Measurements from ENCODE around the gene FAM107B. TPM values are rescaled to one million over a fixed set of nuclear protein-coding genes. Genes with fewer than 3 reads are reported as not detected.

FAM107B gene
- total and polyA plus RNA-seq, 2 donors, result 49.1 to 52.3 TPM

- no peak overlapping the region for H3K4me3 ChIP-seq (ENCODE audit: low read length in 2 of 2)
- no peak for DNase-seq (ENCODE audit: low read depth in 6 of 9, low spot score in 9 of 9)
- peaks cover 0 to 4% of the 10 kb centered on the region in 2 donors for H3K36me3 ChIP-seq (ENCODE audit: control insufficient read depth in 2 of 2, insufficient read depth in 2 of 2, low read length in 1 of 2)
- peaks cover 7 to 14% of the 10 kb centered on the region in 2 donors for H3K4me1 ChIP-seq (ENCODE audit: control insufficient read depth in 2 of 2, insufficient read depth in 2 of 2, low read length in 2 of 2)
- H3K27me3 ChIP-seq (ENCODE audit: control insufficient read depth in 2 of 2, insufficient read depth in 1 of 2, low read length in 1 of 2), result no peaks in the 10 kb centered on the region
- WGBS, result 73% methylated on average over 2 of the region's 2 CpGs
- H3K9me3 ChIP-seq (ENCODE audit: control insufficient read depth in 2 of 2, insufficient read depth in 1 of 2, low read length in 1 of 2), result no peaks in the 10 kb centered on the region
- no peak overlapping the region for H3K27ac ChIP-seq (ENCODE audit: low read depth in 1 of 2, low read length in 1 of 2)
Observed at GRCh38 chr10:14510346-14510745, 264.4 kb downstream of the FAM107B start.

GRCh38 chr10:14508725-14509124, 266.0 kb downstream of the FAM107B start:
- DNase-seq (ENCODE audit: low read depth in 6 of 9, low spot score in 9 of 9), result no peak
- Histone ChIP-seq H3K36me3 (ENCODE audit: control insufficient read depth in 2 of 2, insufficient read depth in 2 of 2, low read length in 1 of 2) (peaks cover 0 to 4% of the 10 kb centered on the region in 2 donors), H3K9me3 (ENCODE audit: control insufficient read depth in 2 of 2, insufficient read depth in 1 of 2, low read length in 1 of 2) (no peaks in the 10 kb centered on the region), H3K4me3 (ENCODE audit: low read length in 2 of 2) (no peak overlapping the region), H3K27ac (ENCODE audit: low read depth in 1 of 2, low read length in 1 of 2) (no peak overlapping the region), H3K4me1 (ENCODE audit: control insufficient read depth in 2 of 2, insufficient read depth in 2 of 2, low read length in 2 of 2) (peaks cover 7 to 14% of the 10 kb centered on the region in 2 donors), H3K27me3 (ENCODE audit: control insufficient read depth in 2 of 2, insufficient read depth in 1 of 2, low read length in 1 of 2) (no peaks in the 10 kb centered on the region)
- WGBS, result 97% methylated on average over 14 of the region's 14 CpGs

GRCh38 chr10:14507781-14508180, 266.9 kb downstream of the FAM107B start:
- Histone ChIP-seq H3K9me3 (ENCODE audit: control insufficient read depth in 2 of 2, insufficient read depth in 1 of 2, low read length in 1 of 2) (no peaks in the 10 kb centered on the region), H3K27me3 (ENCODE audit: control insufficient read depth in 2 of 2, insufficient read depth in 1 of 2, low read length in 1 of 2) (no peaks in the 10 kb centered on the region), H3K27ac (ENCODE audit: low read depth in 1 of 2, low read length in 1 of 2) (no peak overlapping the region), H3K36me3 (ENCODE audit: control insufficient read depth in 2 of 2, insufficient read depth in 2 of 2, low read length in 1 of 2) (peaks cover 0 to 4% of the 10 kb centered on the region in 2 donors), H3K4me1 (ENCODE audit: control insufficient read depth in 2 of 2, insufficient read depth in 2 of 2, low read length in 2 of 2) (peaks cover 7 to 14% of the 10 kb centered on the region in 2 donors), H3K4me3 (ENCODE audit: low read length in 2 of 2) (no peak overlapping the region)
- WGBS, result 48% methylated on average over 4 of the region's 4 CpGs
- no peak for DNase-seq (ENCODE audit: low read depth in 6 of 9, low spot score in 9 of 9)

- Histone ChIP-seq H3K4me3 (ENCODE audit: low read length in 2 of 2) (no peak overlapping the region), H3K27me3 (ENCODE audit: control insufficient read depth in 2 of 2, insufficient read depth in 1 of 2, low read length in 1 of 2) (no peaks in the 10 kb centered on the region), H3K27ac (ENCODE audit: low read depth in 1 of 2, low read length in 1 of 2) (no peak overlapping the region), H3K4me1 (ENCODE audit: control insufficient read depth in 2 of 2, insufficient read depth in 2 of 2, low read length in 2 of 2) (peaks cover 7 to 14% of the 10 kb centered on the region in 2 donors), H3K36me3 (ENCODE audit: control insufficient read depth in 2 of 2, insufficient read depth in 2 of 2, low read length in 1 of 2) (peaks cover 0 to 3% of the 10 kb centered on the region in 2 donors), H3K9me3 (ENCODE audit: control insufficient read depth in 2 of 2, insufficient read depth in 1 of 2, low read length in 1 of 2) (no peaks in the 10 kb centered on the region)
- peak in 8 of 9 donors; percentile 15 to 71 (median 32) for DNase-seq (ENCODE audit: low read depth in 6 of 9, low spot score in 9 of 9)
- WGBS, result 3% methylated on average over 6 of the region's 6 CpGs
Observed at GRCh38 chr10:14507176-14507575, 267.5 kb downstream of the FAM107B start.

- Histone ChIP-seq H3K4me3 (ENCODE audit: low read length in 2 of 2) (no peak overlapping the region), H3K27ac (ENCODE audit: low read depth in 1 of 2, low read length in 1 of 2) (no peak overlapping the region), H3K36me3 (ENCODE audit: control insufficient read depth in 2 of 2, insufficient read depth in 2 of 2, low read length in 1 of 2) (no peaks in the 10 kb centered on the region), H3K9me3 (ENCODE audit: control insufficient read depth in 2 of 2, insufficient read depth in 1 of 2, low read length in 1 of 2) (no peaks in the 10 kb centered on the region), H3K27me3 (ENCODE audit: control insufficient read depth in 2 of 2, insufficient read depth in 1 of 2, low read length in 1 of 2) (peaks cover 0 to 3% of the 10 kb centered on the region in 2 donors), H3K4me1 (ENCODE audit: control insufficient read depth in 2 of 2, insufficient read depth in 2 of 2, low read length in 2 of 2) (peaks cover 7% of the 10 kb centered on the region in 2 donors)
- WGBS, result 74% methylated on average over 3 of the region's 3 CpGs
- DNase-seq (ENCODE audit: low read depth in 6 of 9, low spot score in 9 of 9), result no peak
Observed at GRCh38 chr10:14502431-14502830, 272.3 kb downstream of the FAM107B start.

- no peaks in the 10 kb centered on the region for H3K4me1 ChIP-seq (ENCODE audit: control insufficient read depth in 2 of 2, insufficient read depth in 2 of 2, low read length in 2 of 2)
- no peak overlapping the region for H3K27ac ChIP-seq (ENCODE audit: low read depth in 1 of 2, low read length in 1 of 2)
- WGBS, result 89% methylated on average over 9 of the region's 9 CpGs
- H3K27me3 ChIP-seq (ENCODE audit: control insufficient read depth in 2 of 2, insufficient read depth in 1 of 2, low read length in 1 of 2), result peaks cover 0 to 4% of the 10 kb centered on the region in 2 donors
- H3K9me3 ChIP-seq (ENCODE audit: control insufficient read depth in 2 of 2, insufficient read depth in 1 of 2, low read length in 1 of 2), result no peaks in the 10 kb centered on the region
- no peak overlapping the region for H3K4me3 ChIP-seq (ENCODE audit: low read length in 2 of 2)
- H3K36me3 ChIP-seq (ENCODE audit: control insufficient read depth in 2 of 2, insufficient read depth in 2 of 2, low read length in 1 of 2), result no peaks in the 10 kb centered on the region
- no peak for DNase-seq (ENCODE audit: low read depth in 6 of 9, low spot score in 9 of 9)
Observed at GRCh38 chr10:14500172-14500765, 274.4 kb downstream of the FAM107B start.

- peaks cover 0 to 4% of the 10 kb centered on the region in 2 donors for H3K27me3 ChIP-seq (ENCODE audit: control insufficient read depth in 2 of 2, insufficient read depth in 1 of 2, low read length in 1 of 2)
- H3K27ac ChIP-seq (ENCODE audit: low read depth in 1 of 2, low read length in 1 of 2), result no peak overlapping the region
- no peak for DNase-seq (ENCODE audit: low read depth in 6 of 9, low spot score in 9 of 9)
- no peaks in the 10 kb centered on the region for H3K4me1 ChIP-seq (ENCODE audit: control insufficient read depth in 2 of 2, insufficient read depth in 2 of 2, low read length in 2 of 2)
- H3K4me3 ChIP-seq (ENCODE audit: low read length in 2 of 2), result no peak overlapping the region
- no peaks in the 10 kb centered on the region for H3K36me3 ChIP-seq (ENCODE audit: control insufficient read depth in 2 of 2, insufficient read depth in 2 of 2, low read length in 1 of 2)
- WGBS, result 96% methylated on average over 5 of the region's 5 CpGs
- H3K9me3 ChIP-seq (ENCODE audit: control insufficient read depth in 2 of 2, insufficient read depth in 1 of 2, low read length in 1 of 2), result no peaks in the 10 kb centered on the region
Observed at GRCh38 chr10:14499601-14499904, 275.1 kb downstream of the FAM107B start.

- Histone ChIP-seq H3K9me3 (ENCODE audit: control insufficient read depth in 2 of 2, insufficient read depth in 1 of 2, low read length in 1 of 2) (no peaks in the 10 kb centered on the region), H3K36me3 (ENCODE audit: control insufficient read depth in 2 of 2, insufficient read depth in 2 of 2, low read length in 1 of 2) (no peaks in the 10 kb centered on the region), H3K4me3 (ENCODE audit: low read length in 2 of 2) (no peak overlapping the region), H3K27me3 (ENCODE audit: control insufficient read depth in 2 of 2, insufficient read depth in 1 of 2, low read length in 1 of 2) (peaks cover 0 to 4% of the 10 kb centered on the region in 2 donors), H3K27ac (ENCODE audit: low read depth in 1 of 2, low read length in 1 of 2) (no peak overlapping the region), H3K4me1 (ENCODE audit: control insufficient read depth in 2 of 2, insufficient read depth in 2 of 2, low read length in 2 of 2) (no peaks in the 10 kb centered on the region)
- DNase-seq (ENCODE audit: low read depth in 6 of 9, low spot score in 9 of 9), result no peak
- 90% methylated on average over 7 of the region's 7 CpGs for WGBS
Observed at GRCh38 chr10:14498326-14498725, 276.4 kb downstream of the FAM107B start.

GRCh38 chr10:14491811-14492210, 282.9 kb downstream of the FAM107B start:
- peaks cover 0 to under 1% of the 10 kb centered on the region in 2 donors for H3K27me3 ChIP-seq (ENCODE audit: control insufficient read depth in 2 of 2, insufficient read depth in 1 of 2, low read length in 1 of 2)
- no peak for DNase-seq (ENCODE audit: low read depth in 6 of 9, low spot score in 9 of 9)
- H3K36me3 ChIP-seq (ENCODE audit: control insufficient read depth in 2 of 2, insufficient read depth in 2 of 2, low read length in 1 of 2), result no peaks in the 10 kb centered on the region
- H3K4me1 ChIP-seq (ENCODE audit: control insufficient read depth in 2 of 2, insufficient read depth in 2 of 2, low read length in 2 of 2), result no peaks in the 10 kb centered on the region
- WGBS, result 82% methylated on average over 5 of the region's 5 CpGs
- no peak overlapping the region for H3K4me3 ChIP-seq (ENCODE audit: low read length in 2 of 2)
- no peaks in the 10 kb centered on the region for H3K9me3 ChIP-seq (ENCODE audit: control insufficient read depth in 2 of 2, insufficient read depth in 1 of 2, low read length in 1 of 2)
- H3K27ac ChIP-seq (ENCODE audit: low read depth in 1 of 2, low read length in 1 of 2), result no peak overlapping the region
